C4-2B (cell line): ENCODE results near the gene KRTAP10-2.

Source experiments
- CTCF ChIP-seq: fragments of 450-650 bp; conservative IDR thresholded peaks from 2 replicates; pipeline ENCODE4 v1.5.1; 2017; ENCODE audit warnings: mild to moderate bottlenecking
- ZFX ChIP-seq: fragments of 450-650 bp; IDR thresholded peaks from 2 replicates; pipeline ENCODE4 v1.6.1; 2017

GRCh38 chr21:44552136-44552535 lies 831 bp upstream of the KRTAP10-2 start:
- TF ChIP-seq CTCF (no peak), ZFX (no peak)
